ENCODE data around the gene KRTAP12-1. TPM values are rescaled to one million over a fixed set of nuclear protein-coding genes. Genes with fewer than 3 reads are reported as not detected.
"Not testable (repeated sequence)": the region's sequence is repeated elsewhere in the genome, so short reads cannot be mapped to it uniquely, and the experiment has no call there.

KRTAP12-1 gene
- total RNA-seq, 1 donor from 2014 or later, result not detected

DNA sequence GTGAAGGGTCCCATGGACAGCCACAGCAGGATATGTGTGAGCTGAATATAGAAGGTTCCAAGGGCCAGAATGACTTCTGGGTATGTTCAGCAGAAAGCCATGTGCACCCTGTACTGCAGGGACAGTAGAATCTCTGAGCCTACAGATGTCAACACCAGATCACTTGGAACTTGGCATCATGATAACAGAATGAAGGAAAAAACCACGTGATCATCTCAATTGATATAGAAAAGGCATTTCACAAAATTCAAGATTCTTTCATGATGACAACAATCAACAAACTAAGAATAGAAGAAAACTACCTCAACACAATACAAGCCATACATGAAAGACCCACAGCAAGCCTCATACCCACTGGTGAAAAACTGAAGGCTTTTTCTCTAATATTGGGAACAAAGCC is 14.4 kb downstream of the KRTAP12-1 start:
- DNase-seq, result no peak

DNA sequence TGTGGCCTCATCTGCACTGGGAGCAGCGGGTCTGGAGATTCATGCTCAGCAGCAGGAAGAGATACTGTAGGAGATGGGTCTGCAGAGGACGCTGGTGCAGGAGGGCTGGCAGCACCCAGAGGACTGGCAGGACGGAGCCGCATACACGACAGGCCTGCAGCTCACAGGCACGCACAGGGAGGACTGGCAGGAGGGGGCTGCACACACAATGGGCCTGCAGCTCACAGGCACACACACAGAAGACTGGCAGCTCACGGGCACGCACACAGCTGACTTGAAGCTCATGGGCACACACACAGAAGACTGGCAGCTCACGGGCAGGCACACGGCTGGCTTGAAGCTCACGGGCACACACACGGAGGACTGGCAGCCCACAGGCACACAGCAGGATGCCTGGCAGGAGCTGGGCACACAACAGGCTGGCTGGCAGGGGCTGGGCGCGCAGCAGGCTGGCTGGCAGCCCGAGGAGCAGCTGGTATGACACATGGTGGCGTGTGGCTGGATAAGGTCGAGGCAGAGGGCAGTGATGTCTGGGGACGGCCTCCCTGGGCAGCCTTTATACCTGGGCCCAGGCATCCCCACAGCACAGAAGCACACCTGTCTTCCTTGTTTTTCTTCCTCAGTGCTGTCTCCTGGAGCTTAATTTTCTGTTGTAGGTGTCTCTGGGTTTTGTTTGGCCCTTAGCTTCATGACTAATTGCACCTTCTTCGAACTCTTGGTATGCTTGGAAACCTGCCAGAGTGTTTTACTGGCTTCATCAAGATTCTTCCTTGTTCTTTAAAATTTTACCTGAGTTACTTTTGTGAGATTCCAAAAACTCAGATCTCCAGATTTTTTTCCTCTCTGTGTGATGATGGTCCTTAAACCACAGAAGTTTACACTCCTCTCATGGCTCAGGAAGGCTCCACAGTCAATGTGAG is 15.3 kb downstream of the KRTAP12-1 start, which contains the start of gene KRTAP12-2:
KRTAP12-2 (minus strand) TSS at position 527 of the 920 bp plus-strand sequence; CDS start at position 486, 41 bp downstream.
- DNase-seq, result peak; percentile 53

DNA sequence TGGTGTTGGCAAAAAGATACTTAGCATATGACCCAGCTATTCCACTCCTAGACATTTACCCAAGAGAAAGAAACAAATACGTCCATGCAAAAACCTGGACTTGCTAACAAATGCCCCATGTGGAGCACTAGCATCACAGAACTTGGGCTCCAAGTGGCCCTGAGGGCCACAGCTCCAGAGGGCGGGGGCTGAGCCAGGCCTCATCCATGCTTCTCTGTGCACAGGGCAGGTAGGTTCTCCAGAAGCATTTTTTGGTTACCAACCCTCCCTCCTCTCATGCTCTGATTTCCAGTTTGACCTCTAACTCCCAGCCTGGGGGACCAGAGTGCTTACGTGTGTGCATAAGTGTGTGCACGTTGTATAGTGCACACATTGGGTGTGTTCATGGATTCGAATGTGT is 17.3 kb downstream of the KRTAP12-1 start:
- DNase-seq, result no peak

DNA sequence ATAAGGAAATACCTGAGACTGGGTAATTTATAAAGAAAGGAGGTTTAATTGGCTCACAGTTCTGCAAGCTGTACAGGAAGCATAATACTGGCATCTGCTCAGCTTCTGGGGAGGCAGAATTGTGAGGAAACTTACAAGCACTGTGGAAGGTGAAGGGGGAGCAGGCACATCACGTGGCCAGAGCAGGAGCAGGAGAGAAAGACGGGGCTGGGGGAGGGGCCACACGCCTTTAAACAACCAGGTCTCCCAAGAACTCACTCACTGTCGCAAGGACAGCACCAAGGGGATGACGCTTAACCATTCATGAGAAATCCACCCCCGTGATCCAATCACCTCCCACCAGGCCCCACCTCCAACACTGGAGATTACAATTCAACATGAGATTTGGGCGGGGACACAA is 20.4 kb downstream of the KRTAP12-1 start:
- not testable (repeated sequence) for DNase-seq

DNA sequence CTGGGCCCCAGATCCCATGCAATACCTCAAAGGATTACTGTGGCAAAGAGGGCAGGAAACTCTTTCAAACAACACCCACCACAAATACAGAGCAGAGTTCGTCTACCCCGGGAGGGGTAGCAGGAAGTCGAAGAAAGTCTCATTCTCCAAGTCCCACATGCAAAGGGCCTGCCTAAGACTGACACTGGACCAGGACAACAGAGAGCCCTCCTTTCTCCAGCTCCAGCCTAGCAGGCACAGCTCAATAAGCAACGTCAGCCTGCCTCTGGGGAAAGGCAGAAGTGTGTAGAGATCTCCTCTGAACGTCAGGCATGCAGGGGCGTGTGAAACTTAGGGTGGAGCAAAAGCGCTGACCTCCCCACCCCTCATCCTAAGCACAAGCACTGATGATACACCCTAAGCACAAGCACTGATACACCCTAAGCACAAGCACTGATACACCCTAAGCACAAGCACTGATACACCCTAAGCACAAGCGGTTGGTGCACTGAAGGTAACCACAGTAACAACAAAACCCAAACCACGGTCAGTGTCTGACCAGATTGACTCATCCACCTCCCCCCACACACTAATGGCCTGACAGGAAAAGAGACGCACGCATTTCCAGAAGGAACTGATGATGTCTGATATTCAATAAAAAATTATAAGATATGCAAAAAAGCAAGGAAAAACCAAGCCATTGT is 22.9 kb downstream of the KRTAP12-1 start:
- no peak for DNase-seq

DNA sequence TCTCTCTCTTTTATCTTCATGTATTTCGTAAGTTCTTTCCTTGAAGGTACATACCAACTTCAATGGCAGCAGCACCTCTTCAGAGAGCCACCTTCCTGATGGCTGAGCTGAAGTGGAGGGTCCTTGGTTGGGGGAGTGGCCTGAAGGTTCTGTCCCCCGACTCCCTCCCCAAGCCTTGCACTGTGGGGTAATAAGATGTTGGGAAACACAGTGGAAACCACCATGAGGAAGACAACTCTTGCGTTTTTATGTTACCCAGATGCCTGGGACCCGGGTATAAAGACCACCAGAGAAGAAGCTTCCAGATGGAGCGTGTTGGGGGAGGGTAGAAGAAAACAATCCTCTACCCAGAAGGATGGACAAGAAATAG is 23.4 kb downstream of the KRTAP12-1 start:
- DNase-seq, result no peak

DNA sequence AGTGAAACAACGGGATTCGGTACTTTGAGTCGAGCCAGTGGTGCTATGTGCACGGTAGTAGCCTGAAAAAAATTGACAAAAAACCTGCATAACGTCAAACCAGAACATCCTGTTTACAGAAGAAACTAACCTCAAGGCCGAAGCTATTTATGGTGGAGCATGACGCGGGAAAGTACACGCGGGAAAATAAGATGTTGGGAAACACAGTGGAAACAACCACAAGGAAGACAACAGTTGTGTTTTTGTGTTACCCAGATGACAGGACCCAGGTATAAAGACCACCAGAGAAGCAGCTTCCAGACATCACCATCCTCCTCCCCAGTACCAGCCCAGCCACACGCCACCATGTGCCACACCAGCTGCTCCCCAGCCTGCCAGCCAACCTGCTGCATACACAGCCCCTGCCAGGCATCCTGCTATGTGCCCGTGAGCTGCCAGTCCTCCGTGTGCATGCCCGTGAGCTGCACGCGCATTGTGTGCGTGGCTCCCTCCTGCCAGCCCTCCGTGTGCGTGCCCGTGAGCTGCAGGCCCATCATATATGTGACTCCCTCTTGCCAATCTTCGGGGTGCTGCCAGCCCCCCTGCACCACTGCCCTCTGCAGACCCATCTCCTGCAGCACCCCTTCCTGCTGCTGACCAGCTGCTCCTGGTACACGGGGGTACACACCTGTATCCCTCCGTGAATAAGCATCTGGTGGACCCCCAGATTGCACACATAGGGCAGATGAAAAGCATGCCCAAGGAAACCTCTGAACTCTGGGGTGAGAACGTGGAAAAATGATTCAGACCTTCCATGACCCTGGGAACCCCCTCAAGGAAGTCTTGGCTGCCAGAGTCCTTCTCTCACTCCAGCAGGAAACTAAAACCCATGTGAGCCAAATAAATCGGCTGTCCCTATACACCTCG is 24.1 kb downstream of the KRTAP12-1 start, which contains the start of gene KRTAP12-3:
KRTAP12-3 (plus strand) TSS at position 298 of the 906 bp plus-strand sequence; CDS start at position 346, 48 bp downstream.
- peak; percentile 1 for DNase-seq

DNA sequence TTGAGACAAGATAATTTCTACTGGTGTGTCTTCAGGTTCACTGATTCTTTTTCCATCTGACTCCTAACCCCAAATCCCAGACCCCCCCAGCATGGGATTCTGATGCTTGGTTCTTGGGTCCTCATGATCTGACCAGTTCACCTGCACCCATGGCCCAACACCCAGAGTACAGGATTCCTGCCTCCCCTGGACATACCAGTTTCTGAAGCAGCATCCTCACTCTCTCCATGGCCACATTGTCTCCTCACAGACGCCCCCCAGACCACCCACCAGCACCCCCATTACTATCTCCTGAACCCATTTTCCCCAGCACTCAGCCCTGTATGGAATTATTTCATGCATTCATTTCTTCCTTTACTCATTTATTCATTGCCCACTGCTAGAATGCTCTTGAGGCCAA is 25.1 kb downstream of the KRTAP12-1 start:
- no peak for DNase-seq

DNA sequence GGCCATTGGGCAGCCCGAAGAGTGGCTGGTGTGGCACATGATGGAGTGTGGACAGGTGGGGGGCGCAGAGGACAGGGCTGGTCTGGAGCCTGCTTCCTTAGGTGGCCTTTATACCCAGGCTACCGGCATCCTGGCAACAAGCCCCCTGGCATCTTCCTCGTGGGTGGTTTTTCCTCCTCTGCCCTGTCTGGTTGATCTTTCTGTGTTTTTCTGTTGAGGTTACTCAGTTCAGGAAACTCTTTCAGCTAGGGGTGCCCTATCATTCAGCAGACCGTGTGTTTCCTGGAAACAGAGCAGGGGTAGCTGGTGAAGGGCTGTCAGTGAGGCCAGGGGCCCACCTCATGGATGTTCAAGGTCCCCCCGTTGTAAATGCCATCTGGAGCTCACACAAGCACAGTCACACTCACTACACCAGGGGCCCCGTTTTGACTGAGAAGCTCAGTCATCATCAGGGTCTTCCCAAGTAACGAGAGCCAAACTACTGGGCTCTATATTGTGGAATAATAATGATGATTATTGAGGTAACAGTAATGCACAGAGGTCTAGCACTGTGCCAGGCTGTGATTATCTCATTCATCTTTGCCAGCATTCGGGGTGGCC is 27.3 kb downstream of the KRTAP12-1 start, which contains the start of gene KRTAP12-4:
KRTAP12-4 (minus strand) TSS at position 84 of the 600 bp plus-strand sequence; CDS start at position 39, 45 bp downstream.
- no peak for DNase-seq

DNA sequence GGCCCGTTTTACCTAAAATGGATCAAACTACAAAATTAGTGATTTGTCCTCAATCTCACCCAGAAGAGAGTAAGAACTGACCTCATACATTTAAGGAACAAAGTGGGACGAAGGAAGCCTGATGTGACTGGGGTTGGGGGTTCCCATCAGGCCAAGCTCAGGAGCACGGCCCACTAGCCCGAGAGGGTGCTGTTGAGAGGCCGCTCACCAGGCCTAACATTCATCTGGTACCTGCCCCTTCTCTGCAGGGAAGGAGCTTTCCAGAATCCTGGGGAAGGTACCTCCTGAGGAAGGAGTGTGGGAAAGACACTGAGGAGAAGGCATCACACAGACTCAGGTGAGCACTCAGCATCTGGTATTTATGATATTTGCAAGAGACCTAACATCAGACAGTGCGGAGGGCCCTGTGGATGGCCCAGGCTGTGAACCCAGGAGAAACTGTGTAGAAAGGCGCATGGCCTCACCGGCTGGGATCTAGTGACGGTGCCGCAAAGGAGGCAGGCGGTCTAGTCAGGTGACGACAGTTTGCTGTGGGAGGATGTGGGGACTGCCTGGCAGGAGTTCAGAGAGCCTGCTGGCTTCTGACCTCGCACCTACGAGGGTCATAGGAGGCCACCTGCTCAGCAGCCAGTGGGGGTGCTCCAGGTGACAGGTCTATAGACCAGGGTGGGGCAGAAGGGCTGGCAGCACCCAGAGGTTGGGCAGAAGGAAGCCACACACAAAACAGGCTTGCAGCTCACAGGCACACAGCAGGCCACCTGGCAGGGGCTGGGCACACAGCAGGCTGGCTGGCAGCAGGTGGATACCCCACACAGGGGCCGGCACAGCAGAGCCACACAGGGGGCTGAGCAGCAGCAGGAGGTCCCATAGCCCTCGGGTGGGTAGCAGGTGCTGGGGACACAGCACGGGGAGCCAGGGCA is 28.0 kb downstream of the KRTAP12-1 start:
- no peak for DNase-seq

DNA sequence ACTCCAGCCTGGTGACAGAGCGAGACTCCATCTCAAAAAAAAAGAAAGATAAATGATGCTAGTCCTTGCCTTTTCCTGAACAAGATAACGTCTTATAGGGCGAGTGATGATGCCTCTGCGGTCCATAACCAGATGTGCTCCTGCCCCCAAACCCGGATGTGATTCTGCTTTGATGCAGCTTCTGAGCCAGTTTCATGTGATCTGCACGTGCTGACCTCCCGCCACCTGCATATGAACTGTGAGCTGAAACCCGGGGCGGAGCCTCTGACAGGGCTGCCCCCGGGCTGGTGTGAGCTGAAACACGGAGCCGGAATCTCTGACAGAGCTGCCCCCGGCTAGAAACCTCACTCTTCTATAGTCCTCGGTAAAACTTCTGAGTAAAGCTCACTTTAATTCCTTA is 28.8 kb downstream of the KRTAP12-1 start:
- no peak for DNase-seq

DNA sequence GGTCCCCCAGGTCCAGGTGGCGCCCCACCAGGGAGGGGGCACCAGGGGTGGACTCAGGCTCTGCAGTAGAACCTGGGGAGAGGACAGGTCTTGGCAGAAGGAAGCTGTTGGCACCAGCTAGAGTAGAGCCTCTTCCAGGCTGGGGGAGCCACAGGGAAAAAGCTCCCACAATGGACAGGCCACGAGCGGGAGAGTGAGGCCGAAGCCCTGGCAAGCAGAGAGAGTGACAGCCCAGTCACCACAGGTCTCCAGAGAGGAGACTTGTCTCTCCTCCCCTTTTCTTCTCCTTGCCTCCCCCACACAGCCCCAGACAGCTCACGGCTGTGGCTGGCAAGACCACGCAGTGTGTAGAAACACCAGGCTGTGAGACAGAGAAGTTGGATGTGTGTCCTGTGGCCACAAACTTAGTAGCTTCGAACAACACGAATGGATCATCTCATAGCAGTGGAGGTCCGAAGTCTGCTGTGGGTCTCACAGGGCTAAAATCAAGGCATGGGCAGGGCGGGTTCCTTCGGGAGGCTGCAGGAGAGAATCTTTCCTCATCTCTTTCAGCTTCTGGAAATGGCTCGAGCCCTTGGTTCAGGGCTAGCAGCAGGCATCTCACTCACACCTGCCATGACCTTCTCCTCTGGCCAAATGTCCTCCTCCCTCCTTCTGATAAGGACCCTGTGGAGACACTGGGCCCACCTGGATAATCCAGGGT is 30.8 kb downstream of the KRTAP12-1 start:
- no peak for DNase-seq

DNA sequence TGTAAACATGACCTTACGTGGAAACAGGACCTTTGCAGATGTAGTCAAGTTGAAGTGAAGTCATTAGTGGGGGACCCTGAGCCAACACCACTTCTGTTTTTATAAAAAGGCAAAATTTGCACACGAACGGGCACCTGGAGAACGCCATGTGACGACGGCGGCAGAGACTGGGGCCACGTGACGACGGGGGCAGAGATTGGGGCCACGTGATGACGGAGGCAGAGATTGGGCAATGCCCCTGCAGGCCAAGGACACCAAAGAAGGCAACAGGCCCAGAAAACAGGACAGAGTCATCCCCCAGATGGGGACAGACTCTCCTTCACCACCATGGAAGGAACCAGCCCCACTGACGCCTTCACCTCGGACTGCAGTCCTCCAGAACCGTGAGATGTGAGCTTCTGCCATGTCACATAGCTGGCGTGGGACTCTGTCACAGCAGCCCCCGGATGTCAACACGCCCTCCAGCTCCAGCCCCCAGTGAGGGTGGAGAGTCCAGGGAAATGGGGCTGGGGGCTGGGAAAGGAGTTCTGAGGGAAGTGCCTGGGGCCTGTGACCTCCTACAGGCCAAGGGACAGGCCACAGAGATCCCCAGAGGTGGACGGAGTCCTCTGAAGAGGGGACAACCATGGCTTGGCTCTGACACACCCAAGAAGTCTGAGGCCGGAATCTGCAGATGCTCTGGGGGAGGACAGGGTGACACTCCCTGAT is 31.5 kb downstream of the KRTAP12-1 start:
- no peak for DNase-seq

DNA sequence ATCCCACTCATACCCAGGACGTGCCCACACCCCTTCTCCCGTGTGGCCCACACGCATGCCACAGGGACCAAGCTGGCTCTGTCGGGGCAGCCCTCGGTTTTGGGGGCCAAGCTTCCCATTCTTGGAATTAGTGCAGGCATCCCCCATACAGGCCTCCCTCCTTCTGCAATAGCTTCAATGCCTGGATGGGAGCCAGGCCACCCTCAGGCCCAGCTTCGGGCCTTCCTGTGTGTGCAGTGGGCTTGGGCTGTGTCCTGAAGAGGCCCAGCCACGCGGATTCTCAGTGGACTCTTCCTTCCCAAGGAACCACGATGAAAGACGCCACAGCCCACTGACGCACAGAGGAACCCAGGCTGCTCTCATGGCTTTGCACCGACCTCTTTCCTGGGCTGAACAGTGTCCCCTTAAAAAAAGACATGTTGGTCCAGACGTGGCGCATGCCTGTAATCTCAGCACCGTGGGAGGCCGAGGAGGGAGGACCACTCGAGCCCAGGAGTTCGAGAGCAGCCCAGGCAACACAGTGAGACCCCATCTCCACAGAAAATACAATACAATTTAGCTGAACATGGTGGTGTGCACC is 32.4 kb downstream of the KRTAP12-1 start:
- no peak for DNase-seq

DNA sequence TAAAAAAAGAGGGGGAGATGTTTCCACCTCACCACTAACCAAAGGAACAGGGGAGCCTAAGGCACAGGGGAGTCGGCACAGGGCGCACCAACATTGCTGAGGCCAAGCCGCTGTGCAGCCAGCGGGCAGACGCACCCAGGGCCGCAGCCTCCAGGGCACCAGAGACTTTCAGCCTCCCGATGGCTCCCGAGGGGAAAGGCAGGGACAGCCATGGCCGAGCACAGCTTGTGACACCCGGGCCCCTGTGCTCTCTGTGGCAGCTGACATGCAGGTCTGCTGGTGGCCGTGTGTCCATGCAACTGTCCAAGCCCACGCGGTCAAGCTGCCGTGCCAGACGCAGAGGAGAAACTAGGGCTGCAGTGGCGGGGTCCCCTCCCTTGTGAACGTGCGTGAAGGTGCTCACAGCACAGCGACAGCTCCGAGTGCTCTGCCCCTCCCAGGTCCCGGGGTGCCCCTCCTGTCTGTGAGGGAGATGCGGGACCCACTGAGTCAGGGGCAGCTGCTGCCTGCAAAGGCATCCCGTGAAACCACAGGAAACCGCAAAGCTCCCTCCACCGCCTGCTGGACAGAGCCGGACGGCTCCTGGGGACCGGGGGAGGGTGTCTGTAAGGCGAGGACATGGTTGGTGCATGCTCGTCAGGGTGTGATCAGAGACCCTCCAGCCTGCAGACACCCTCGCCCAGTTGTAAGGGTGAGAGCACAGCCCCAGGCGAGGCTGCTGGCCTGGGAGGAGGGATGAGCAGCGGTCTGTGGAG is 33.2 kb downstream of the KRTAP12-1 start:
- DNase-seq, result no peak

DNA sequence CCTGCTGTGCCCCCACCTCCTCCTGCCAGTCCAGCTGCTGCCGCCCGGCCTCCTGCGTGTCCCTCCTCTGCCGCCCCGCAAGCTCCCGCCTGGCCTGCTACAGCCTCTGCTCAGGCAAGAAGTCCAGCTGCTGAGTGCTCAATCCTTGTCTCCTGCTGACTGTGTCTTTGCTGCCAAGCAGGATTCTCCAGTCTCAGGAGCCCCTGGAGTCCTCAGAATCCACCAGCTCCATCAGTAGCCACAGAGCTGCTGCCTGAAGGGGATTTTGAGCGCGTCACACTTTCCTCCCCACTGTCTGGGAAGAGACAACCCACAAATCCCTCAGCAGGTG is 34.8 kb downstream of the KRTAP12-1 start:
- peak; percentile 63 for DNase-seq

DNA sequence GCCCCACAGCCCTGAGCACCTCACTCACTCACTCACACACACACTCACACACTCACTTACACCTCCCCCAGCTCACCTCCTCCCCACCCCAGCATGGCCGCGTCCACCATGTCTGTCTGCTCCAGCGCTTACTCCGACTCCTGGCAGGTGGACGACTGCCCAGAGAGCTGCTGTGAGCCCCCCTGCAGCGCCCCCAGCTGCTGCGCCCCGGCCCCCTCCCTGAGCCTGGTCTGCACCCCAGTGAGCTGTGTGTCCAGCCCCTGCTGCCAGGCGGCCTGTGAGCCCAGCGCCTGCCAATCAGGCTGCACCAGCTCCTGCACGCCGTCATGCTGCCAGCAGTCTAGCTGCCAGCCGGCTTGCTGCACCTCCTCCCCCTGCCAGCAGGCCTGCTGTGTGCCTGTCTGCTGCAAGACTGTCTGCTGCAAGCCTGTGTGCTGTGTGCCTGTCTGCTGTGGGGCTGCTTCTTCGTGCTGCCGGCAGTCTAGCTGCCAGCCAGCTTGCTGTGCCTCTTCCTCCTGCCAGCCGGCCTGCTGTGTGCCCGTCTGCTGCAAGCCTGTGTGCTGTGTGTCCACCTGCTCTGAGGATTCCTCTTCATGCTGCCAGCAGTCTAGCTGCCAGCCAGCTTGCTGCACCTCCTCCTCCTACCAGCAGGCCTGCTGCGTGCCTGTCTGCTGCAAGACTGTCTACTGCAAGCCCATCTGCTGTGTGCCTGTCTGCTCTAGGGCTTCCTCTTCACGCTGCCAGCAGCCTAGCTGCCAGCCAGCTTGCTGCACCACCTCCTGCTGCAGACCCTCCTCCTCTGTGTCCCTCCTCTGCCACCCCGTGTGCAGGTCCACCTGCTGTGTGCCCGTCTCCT is 35.4 kb downstream of the KRTAP12-1 start, which contains the start of gene KRTAP10-11:
KRTAP10-11 (plus strand) TSS at position 49 of the 856 bp plus-strand sequence; CDS start at position 94, 45 bp downstream.
- DNase-seq, result not testable (repeated sequence)

Measured in tongue (tissue), 2 donors.